GM23338 (cell line): ENCODE results near the gene CD1E. TPM values are rescaled to one million over a fixed set of nuclear protein-coding genes. Genes with fewer than 3 reads are reported as not detected.

ENCODE experiments used
- ATAC-seq: fragments of 200-7000 bp; cut with Tn5 transposase; 3 replicates; pipeline ENCODE4 v1.9.1; 2020
- DNase-seq: peaks from one replicate; pipeline ENCODE4 v3.0.0-alpha.2; 2015; ENCODE audit warnings: low spot score
- H2AFZ ChIP-seq: fragments of 200-600 bp; sonication (generic); 2 replicates; pipeline ENCODE4 v1.8.0; 2016; ENCODE audit warnings: antibody characterized with exemption, mild to moderate bottlenecking, moderate library complexity
- H3F3A ChIP-seq: fragments of 200-600 bp; sonication (generic); replicated peaks from 2 replicates; pipeline ENCODE4 v1.8.0; 2017; ENCODE audit warnings: antibody characterized with exemption, mixed run types, low read depth
- H3K27ac ChIP-seq: fragments of 200-600 bp; sonication (generic); 2 replicates; pipeline ENCODE4 v1.6.1; 2016; ENCODE audit warnings: low read depth
- H3K27me3 ChIP-seq: fragments of 200-600 bp; sonication (generic); 2 replicates; pipeline ENCODE4 v1.8.0; 2016; ENCODE audit warnings: mild to moderate bottlenecking, mixed run types, moderate library complexity; ENCODE audit not compliant: insufficient read depth
- H3K36me3 ChIP-seq: fragments of 200-600 bp; sonication (generic); 2 replicates; pipeline ENCODE4 v1.8.0; 2016; ENCODE audit warnings: mild to moderate bottlenecking; ENCODE audit not compliant: insufficient read depth
- H3K4me1 ChIP-seq: fragments of 200-600 bp; sonication (generic); 2 replicates; pipeline ENCODE4 v1.8.0; 2016; ENCODE audit warnings: mild to moderate bottlenecking, moderate library complexity; ENCODE audit not compliant: insufficient read depth
- H3K4me2 ChIP-seq: fragments of 200-600 bp; sonication (generic); 2 replicates; pipeline ENCODE4 v1.7.1; 2017; ENCODE audit warnings: mixed run types
- H3K4me3 ChIP-seq: fragments of 200-600 bp; sonication (generic); 2 replicates; pipeline ENCODE4 v1.6.1; 2016; ENCODE audit warnings: mixed run types
- H3K79me2 ChIP-seq: fragments of 200-600 bp; sonication (generic); replicated peaks from 2 replicates; pipeline ENCODE4 v1.8.0; 2017; ENCODE audit warnings: mild to moderate bottlenecking; ENCODE audit not compliant: insufficient read depth
- H3K9me2 ChIP-seq: fragments of 200-600 bp; sonication (generic); 2 replicates; pipeline ENCODE4 v1.8.0; 2017; ENCODE audit not compliant: insufficient read depth
- H4K20me1 ChIP-seq: fragments of 200-600 bp; sonication (generic); replicated peaks from 2 replicates; pipeline ENCODE4 v1.8.0; 2017; ENCODE audit warnings: mild to moderate bottlenecking; ENCODE audit not compliant: insufficient read depth
- H3K27ac Mint-ChIP-seq: 2 replicates; pipeline ENCODE4 v1.8.0; 2020; ENCODE audit warnings: inconsistent platforms, mild to moderate bottlenecking, moderate library complexity, mixed read lengths
- H3K27me3 Mint-ChIP-seq: 3 replicates; pipeline ENCODE4 v1.8.0; 2022; ENCODE audit warnings: low read depth, mild to moderate bottlenecking, moderate library complexity, mixed read lengths, inconsistent platforms; ENCODE audit not compliant: insufficient read depth, poor library complexity
- H3K36me3 Mint-ChIP-seq: 3 replicates; pipeline ENCODE4 v1.8.0; 2021; ENCODE audit warnings: low read depth, mild to moderate bottlenecking, inconsistent platforms, moderate library complexity, mixed read lengths
- H3K4me1 Mint-ChIP-seq: 3 replicates; pipeline ENCODE4 v1.8.0; 2020; ENCODE audit warnings: mild to moderate bottlenecking, inconsistent platforms, mixed read lengths
- H3K4me3 Mint-ChIP-seq: 3 replicates; pipeline ENCODE4 v1.8.0; 2021; ENCODE audit warnings: moderate library complexity, mild to moderate bottlenecking, inconsistent platforms, mixed read lengths
- H3K9me3 Mint-ChIP-seq: 3 replicates; pipeline ENCODE4 v1.8.0; 2020; ENCODE audit warnings: moderate library complexity, mild to moderate bottlenecking, inconsistent platforms, mixed read lengths
- EZH2phosphoT487 ChIP-seq: fragments of 200-600 bp; sonication (generic); IDR thresholded peaks from one replicate; pipeline ENCODE4 v1.8.1; 2018; ENCODE audit warnings: antibody characterized with exemption; ENCODE audit not compliant: unreplicated experiment
- JUNB ChIP-seq: IDR thresholded peaks from one replicate; pipeline ENCODE4 v1.6.1; 2016; ENCODE audit warnings: antibody characterized with exemption; ENCODE audit not compliant: unreplicated experiment
- NANOG ChIP-seq: IDR thresholded peaks from 2 replicates; pipeline ENCODE4 v1.6.1; 2016; ENCODE audit warnings: antibody characterized with exemption, borderline replicate concordance
- STAT1 ChIP-seq: IDR thresholded peaks from one replicate; pipeline ENCODE4 v1.6.1; 2016; ENCODE audit warnings: antibody characterized with exemption; ENCODE audit not compliant: unreplicated experiment
- polyA plus RNA-seq: library from polyadenylated mRNA; unstranded; fragments of >200 nt; fragmentation: Nextera tagmentation; extraction: Ambion mirVana; gene quantifications from 2 replicates; pipeline ENCODE4 v1.2.1, GENCODE V29; 2016
- total RNA-seq: library from RNA; depleted of rRNA; stranded (reverse); fragments of >200 nt; shearing (Covaris generic); gene quantifications from 2 replicates; pipeline ENCODE4 v1.2.3, GENCODE V29; 2014
- TF ChIP-seq, protein P1 (sequence below): IDR thresholded peaks from 2 replicates; pipeline ENCODE4 v1.6.1; 2016; ENCODE audit warnings: antibody characterized with exemption
- TF ChIP-seq, protein P2 (sequence below): fragments of 250-450 bp; sonication (Bioruptor Pico); IDR thresholded peaks from 2 replicates; pipeline ENCODE4 v1.5.0; 2020; ENCODE audit warnings: mild to moderate bottlenecking, moderate library complexity
- TF ChIP-seq, protein P3 (sequence below), 2 experiments: fragments of 200-600 bp in 1 of 2; sonication (generic) in 1 of 2; conservative IDR thresholded peaks; 2 replicates each; pipeline versions ENCODE4 v1.5.1 to v1.6.1; 2016 to 2017; ENCODE audit warnings: antibody characterized with exemption in 2 of 2, low read depth in 2 of 2, mild to moderate bottlenecking in 2 of 2, moderate library complexity in 1 of 2
- TF ChIP-seq, protein P4 (sequence below): IDR thresholded peaks from one replicate; pipeline ENCODE4 v1.6.1; 2018; ENCODE audit warnings: antibody characterized with exemption; ENCODE audit not compliant: unreplicated experiment

Gene CD1E
- total and polyA plus RNA-seq, 2 experiments from 2014 or later, result not detected

DNA sequence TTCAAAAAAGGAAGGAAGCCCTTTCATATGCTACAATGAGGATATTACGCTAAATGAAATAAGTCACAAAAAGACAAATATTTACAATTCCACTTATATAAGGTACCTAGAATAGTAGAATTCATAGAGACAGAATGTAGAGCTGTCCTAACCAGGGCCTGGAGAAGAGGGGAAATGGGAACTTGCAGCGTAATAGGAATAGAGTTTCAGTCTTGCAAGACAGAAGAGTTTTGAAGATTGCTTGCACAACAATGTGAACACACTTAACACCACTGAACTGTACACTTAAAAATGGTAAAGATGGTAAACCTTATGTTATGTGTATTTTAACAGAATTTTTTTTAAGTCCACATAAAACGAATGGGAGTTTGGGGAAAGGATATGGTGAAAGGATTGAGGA lies 25.3 kb upstream of the CD1E start (continued):
- no peak for TF ChIP-seq STAT1
- no peak for TF ChIP-seq NANOG
- TF ChIP-seq, protein P1, sequence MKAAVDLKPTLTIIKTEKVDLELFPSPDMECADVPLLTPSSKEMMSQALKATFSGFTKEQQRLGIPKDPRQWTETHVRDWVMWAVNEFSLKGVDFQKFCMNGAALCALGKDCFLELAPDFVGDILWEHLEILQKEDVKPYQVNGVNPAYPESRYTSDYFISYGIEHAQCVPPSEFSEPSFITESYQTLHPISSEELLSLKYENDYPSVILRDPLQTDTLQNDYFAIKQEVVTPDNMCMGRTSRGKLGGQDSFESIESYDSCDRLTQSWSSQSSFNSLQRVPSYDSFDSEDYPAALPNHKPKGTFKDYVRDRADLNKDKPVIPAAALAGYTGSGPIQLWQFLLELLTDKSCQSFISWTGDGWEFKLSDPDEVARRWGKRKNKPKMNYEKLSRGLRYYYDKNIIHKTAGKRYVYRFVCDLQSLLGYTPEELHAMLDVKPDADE, result no peak
- TF ChIP-seq, protein P2, sequence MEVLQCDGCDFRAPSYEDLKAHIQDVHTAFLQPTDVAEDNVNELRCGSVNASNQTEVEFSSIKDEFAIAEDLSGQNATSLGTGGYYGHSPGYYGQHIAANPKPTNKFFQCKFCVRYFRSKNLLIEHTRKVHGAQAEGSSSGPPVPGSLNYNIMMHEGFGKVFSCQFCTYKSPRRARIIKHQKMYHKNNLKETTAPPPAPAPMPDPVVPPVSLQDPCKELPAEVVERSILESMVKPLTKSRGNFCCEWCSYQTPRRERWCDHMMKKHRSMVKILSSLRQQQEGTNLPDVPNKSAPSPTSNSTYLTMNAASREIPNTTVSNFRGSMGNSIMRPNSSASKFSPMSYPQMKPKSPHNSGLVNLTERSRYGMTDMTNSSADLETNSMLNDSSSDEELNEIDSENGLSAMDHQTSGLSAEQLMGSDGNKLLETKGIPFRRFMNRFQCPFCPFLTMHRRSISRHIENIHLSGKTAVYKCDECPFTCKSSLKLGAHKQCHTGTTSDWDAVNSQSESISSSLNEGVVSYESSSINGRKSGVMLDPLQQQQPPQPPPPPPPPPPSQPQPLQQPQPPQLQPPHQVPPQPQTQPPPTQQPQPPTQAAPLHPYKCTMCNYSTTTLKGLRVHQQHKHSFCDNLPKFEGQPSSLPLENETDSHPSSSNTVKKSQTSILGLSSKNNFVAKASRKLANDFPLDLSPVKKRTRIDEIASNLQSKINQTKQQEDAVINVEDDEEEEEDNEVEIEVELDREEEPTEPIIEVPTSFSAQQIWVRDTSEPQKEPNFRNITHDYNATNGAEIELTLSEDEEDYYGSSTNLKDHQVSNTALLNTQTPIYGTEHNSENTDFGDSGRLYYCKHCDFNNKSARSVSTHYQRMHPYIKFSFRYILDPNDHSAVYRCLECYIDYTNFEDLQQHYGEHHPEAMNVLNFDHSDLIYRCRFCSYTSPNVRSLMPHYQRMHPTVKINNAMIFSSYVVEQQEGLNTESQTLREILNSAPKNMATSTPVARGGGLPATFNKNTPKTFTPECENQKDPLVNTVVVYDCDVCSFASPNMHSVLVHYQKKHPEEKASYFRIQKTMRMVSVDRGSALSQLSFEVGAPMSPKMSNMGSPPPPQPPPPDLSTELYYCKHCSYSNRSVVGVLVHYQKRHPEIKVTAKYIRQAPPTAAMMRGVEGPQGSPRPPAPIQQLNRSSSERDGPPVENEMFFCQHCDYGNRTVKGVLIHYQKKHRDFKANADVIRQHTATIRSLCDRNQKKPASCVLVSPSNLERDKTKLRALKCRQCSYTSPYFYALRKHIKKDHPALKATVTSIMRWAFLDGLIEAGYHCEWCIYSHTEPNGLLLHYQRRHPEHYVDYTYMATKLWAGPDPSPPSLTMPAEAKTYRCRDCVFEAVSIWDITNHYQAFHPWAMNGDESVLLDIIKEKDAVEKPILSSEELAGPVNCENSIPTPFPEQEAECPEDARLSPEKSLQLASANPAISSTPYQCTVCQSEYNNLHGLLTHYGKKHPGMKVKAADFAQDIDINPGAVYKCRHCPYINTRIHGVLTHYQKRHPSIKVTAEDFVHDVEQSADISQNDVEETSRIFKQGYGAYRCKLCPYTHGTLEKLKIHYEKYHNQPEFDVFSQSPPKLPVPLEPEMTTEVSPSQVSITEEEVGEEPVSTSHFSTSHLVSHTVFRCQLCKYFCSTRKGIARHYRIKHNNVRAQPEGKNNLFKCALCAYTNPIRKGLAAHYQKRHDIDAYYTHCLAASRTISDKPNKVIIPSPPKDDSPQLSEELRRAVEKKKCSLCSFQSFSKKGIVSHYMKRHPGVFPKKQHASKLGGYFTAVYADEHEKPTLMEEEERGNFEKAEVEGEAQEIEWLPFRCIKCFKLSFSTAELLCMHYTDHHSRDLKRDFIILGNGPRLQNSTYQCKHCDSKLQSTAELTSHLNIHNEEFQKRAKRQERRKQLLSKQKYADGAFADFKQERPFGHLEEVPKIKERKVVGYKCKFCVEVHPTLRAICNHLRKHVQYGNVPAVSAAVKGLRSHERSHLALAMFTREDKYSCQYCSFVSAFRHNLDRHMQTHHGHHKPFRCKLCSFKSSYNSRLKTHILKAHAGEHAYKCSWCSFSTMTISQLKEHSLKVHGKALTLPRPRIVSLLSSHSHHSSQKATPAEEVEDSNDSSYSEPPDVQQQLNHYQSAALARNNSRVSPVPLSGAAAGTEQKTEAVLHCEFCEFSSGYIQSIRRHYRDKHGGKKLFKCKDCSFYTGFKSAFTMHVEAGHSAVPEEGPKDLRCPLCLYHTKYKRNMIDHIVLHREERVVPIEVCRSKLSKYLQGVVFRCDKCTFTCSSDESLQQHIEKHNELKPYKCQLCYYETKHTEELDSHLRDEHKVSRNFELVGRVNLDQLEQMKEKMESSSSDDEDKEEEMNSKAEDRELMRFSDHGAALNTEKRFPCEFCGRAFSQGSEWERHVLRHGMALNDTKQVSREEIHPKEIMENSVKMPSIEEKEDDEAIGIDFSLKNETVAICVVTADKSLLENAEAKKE (CRISPR knock-in tag), result no peak

DNA sequence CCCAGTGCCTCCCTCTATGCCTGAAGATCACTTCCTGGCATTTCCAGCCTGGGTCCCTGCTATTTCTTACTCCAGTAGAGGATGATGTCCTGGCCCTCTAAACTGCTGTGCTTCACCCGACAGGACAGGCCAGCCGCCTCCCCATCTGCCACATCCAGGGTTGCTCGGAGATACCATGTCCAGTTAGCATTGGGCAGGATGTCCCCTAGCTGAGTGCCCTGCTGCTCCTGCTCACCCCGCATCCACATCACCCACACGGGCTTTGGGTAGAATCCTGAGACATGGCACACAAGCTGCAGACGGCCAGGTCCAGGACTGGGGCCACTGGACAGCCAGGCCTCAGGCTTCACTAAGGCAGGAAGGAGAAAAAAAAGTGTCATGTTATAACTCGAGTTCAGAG lies 24.4 kb upstream of the CD1E start:
- no peaks in the 10 kb centered on the region for H3K36me3 Mint-ChIP-seq
- Histone ChIP-seq H3K4me1 (no peaks in the 10 kb centered on the region), H3K9me2 (no peaks in the 10 kb centered on the region), H2AFZ (no peak overlapping the region), H3K36me3 (no peaks in the 10 kb centered on the region), H4K20me1 (no peaks in the 10 kb centered on the region; the same call in 1 of the 2 replicates), H3K27ac (no peak overlapping the region), H3K27me3 (no peaks in the 10 kb centered on the region), H3K4me2 (no peak overlapping the region), H3F3A (no peaks in the 10 kb centered on the region), H3K4me3 (no peak overlapping the region), H3K79me2 (no peaks in the 10 kb centered on the region)
- no peak for ATAC-seq
- H3K27me3 Mint-ChIP-seq, result no peaks in the 10 kb centered on the region
- no peak overlapping the region for H3K4me3 Mint-ChIP-seq
- DNase-seq, result no peak
- no peaks in the 10 kb centered on the region for H3K9me3 Mint-ChIP-seq
- no peak overlapping the region for H3K27ac Mint-ChIP-seq
- no peaks in the 10 kb centered on the region for H3K4me1 Mint-ChIP-seq
- TF ChIP-seq, protein P3, sequence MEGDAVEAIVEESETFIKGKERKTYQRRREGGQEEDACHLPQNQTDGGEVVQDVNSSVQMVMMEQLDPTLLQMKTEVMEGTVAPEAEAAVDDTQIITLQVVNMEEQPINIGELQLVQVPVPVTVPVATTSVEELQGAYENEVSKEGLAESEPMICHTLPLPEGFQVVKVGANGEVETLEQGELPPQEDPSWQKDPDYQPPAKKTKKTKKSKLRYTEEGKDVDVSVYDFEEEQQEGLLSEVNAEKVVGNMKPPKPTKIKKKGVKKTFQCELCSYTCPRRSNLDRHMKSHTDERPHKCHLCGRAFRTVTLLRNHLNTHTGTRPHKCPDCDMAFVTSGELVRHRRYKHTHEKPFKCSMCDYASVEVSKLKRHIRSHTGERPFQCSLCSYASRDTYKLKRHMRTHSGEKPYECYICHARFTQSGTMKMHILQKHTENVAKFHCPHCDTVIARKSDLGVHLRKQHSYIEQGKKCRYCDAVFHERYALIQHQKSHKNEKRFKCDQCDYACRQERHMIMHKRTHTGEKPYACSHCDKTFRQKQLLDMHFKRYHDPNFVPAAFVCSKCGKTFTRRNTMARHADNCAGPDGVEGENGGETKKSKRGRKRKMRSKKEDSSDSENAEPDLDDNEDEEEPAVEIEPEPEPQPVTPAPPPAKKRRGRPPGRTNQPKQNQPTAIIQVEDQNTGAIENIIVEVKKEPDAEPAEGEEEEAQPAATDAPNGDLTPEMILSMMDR (conservative IDR thresholded peaks at IDR 0.05; ENCODE audit: low read depth in 2 of 2), result no peak
- TF ChIP-seq JUNB, result no peak
- TF ChIP-seq EZH2phosphoT487, result no peak
- TF ChIP-seq, protein P4, sequence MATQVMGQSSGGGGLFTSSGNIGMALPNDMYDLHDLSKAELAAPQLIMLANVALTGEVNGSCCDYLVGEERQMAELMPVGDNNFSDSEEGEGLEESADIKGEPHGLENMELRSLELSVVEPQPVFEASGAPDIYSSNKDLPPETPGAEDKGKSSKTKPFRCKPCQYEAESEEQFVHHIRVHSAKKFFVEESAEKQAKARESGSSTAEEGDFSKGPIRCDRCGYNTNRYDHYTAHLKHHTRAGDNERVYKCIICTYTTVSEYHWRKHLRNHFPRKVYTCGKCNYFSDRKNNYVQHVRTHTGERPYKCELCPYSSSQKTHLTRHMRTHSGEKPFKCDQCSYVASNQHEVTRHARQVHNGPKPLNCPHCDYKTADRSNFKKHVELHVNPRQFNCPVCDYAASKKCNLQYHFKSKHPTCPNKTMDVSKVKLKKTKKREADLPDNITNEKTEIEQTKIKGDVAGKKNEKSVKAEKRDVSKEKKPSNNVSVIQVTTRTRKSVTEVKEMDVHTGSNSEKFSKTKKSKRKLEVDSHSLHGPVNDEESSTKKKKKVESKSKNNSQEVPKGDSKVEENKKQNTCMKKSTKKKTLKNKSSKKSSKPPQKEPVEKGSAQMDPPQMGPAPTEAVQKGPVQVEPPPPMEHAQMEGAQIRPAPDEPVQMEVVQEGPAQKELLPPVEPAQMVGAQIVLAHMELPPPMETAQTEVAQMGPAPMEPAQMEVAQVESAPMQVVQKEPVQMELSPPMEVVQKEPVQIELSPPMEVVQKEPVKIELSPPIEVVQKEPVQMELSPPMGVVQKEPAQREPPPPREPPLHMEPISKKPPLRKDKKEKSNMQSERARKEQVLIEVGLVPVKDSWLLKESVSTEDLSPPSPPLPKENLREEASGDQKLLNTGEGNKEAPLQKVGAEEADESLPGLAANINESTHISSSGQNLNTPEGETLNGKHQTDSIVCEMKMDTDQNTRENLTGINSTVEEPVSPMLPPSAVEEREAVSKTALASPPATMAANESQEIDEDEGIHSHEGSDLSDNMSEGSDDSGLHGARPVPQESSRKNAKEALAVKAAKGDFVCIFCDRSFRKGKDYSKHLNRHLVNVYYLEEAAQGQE, result no peak
